HL-60 (cell line): Measurements from ENCODE around the gene NRXN3.

Experiments
- DNase-seq, 2 experiments: peaks; one replicate each; pipeline ENCODE4 v3.0.0-alpha.2; 2010 to 2020; ENCODE audit warnings: low read depth in 1 of 2, low spot score in 1 of 2
- H3K27ac ChIP-seq: fragments of 250-450 bp; sonication (Bioruptor Pico); replicated peaks from 2 replicates; pipeline ENCODE4 v1.5.1; 2020; ENCODE audit warnings: mild to moderate bottlenecking, moderate library complexity
- H3K27me3 ChIP-seq: fragments of 250-450 bp; sonication (Bioruptor Pico); 2 replicates; pipeline ENCODE4 v1.5.1; 2021; ENCODE audit warnings: mild to moderate bottlenecking, moderate library complexity; ENCODE audit not compliant: insufficient read depth, poor library complexity, severe bottlenecking
- H3K4me3 ChIP-seq: replicated peaks from 2 replicates; pipeline ENCODE4 v1.5.1; 2011; ENCODE audit warnings: mild to moderate bottlenecking, control low read depth, low read length; ENCODE audit not compliant: insufficient read depth
- GABPA ChIP-seq: IDR thresholded peaks from 2 replicates; pipeline ENCODE4 v1.6.1; 2012; ENCODE audit warnings: low read depth
- POLR2AphosphoS5 ChIP-seq: IDR thresholded peaks from 2 replicates; pipeline ENCODE4 v1.6.1; 2012; ENCODE audit warnings: low read depth
- SPI1 ChIP-seq: IDR thresholded peaks from 2 replicates; pipeline ENCODE4 v1.6.1; 2012; ENCODE audit warnings: low read depth, mild to moderate bottlenecking, borderline replicate concordance
- TF ChIP-seq, protein P1 (sequence below): IDR thresholded peaks from one replicate; pipeline ENCODE4 v1.5.1; 2011; ENCODE audit warnings: low read length, control low read depth, inconsistent platforms; ENCODE audit not compliant: insufficient read depth
- TF ChIP-seq, protein P2 (sequence below): IDR thresholded peaks from 2 replicates; pipeline ENCODE4 v1.6.1; 2012; ENCODE audit warnings: low read depth; ENCODE audit not compliant: insufficient replicate concordance

Gene NRXN3

DNA sequence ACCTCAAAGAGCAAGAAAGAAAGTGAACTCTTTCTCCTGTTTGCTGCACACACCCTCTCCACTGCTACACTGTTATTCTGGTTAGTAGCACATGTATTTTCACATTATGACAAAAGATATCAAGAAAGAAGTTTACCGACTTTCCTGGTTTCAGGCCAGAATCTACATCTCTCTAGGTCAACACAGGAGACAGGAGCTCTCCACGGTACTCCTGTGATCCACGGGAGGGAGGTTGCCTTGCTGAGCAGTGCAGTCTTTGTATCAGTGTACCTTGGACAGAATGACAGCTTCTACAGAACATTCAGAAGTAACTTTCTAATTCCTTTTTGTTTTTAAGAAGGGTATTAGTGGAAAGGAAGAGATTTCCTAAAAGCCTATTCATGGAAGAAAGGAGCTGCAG lies 805.6 kb downstream of the NRXN3 start:
- no peak for TF ChIP-seq GABPA
- Histone ChIP-seq H3K4me3 (no peak overlapping the region), H3K27me3 (no peaks in the 10 kb centered on the region), H3K27ac (no peak overlapping the region)
- no peak for DNase-seq

GRCh38 chr14:78978896-78979295 lies 808.7 kb downstream of the NRXN3 start:
- TF ChIP-seq, protein P1, sequence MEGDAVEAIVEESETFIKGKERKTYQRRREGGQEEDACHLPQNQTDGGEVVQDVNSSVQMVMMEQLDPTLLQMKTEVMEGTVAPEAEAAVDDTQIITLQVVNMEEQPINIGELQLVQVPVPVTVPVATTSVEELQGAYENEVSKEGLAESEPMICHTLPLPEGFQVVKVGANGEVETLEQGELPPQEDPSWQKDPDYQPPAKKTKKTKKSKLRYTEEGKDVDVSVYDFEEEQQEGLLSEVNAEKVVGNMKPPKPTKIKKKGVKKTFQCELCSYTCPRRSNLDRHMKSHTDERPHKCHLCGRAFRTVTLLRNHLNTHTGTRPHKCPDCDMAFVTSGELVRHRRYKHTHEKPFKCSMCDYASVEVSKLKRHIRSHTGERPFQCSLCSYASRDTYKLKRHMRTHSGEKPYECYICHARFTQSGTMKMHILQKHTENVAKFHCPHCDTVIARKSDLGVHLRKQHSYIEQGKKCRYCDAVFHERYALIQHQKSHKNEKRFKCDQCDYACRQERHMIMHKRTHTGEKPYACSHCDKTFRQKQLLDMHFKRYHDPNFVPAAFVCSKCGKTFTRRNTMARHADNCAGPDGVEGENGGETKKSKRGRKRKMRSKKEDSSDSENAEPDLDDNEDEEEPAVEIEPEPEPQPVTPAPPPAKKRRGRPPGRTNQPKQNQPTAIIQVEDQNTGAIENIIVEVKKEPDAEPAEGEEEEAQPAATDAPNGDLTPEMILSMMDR = no peak
- TF ChIP-seq, protein P2, sequence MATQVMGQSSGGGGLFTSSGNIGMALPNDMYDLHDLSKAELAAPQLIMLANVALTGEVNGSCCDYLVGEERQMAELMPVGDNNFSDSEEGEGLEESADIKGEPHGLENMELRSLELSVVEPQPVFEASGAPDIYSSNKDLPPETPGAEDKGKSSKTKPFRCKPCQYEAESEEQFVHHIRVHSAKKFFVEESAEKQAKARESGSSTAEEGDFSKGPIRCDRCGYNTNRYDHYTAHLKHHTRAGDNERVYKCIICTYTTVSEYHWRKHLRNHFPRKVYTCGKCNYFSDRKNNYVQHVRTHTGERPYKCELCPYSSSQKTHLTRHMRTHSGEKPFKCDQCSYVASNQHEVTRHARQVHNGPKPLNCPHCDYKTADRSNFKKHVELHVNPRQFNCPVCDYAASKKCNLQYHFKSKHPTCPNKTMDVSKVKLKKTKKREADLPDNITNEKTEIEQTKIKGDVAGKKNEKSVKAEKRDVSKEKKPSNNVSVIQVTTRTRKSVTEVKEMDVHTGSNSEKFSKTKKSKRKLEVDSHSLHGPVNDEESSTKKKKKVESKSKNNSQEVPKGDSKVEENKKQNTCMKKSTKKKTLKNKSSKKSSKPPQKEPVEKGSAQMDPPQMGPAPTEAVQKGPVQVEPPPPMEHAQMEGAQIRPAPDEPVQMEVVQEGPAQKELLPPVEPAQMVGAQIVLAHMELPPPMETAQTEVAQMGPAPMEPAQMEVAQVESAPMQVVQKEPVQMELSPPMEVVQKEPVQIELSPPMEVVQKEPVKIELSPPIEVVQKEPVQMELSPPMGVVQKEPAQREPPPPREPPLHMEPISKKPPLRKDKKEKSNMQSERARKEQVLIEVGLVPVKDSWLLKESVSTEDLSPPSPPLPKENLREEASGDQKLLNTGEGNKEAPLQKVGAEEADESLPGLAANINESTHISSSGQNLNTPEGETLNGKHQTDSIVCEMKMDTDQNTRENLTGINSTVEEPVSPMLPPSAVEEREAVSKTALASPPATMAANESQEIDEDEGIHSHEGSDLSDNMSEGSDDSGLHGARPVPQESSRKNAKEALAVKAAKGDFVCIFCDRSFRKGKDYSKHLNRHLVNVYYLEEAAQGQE = no peak
- no peak for TF ChIP-seq GABPA
- no peak for TF ChIP-seq POLR2AphosphoS5
- no peak for TF ChIP-seq SPI1
- Histone ChIP-seq H3K27me3 (no peaks in the 10 kb centered on the region), H3K4me3 (no peak overlapping the region), H3K27ac (no peak overlapping the region)
- DNase-seq = no peak

DNA sequence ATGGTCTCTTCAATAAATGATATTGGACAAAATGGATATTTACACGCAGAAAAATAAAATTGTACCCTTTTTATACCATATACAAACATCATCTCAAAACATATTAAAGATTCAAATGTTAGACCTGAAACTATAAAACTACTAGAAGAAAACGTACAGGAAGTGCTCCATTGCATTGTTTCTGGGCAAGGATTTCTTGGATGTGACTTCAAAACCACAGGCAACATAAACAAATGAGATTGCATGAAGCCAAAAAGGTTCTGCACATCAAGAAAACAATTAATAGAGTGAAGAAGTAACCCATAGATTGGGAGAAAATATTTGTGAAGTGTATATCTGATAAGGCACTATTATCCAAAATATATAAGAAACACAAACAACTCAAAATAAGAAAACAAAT lies 812.4 kb downstream of the NRXN3 start:
- Histone ChIP-seq H3K27ac (no peak overlapping the region), H3K27me3 (no peaks in the 10 kb centered on the region), H3K4me3 (no peak overlapping the region)
- DNase-seq = no peak
- TF ChIP-seq SPI1 (no peak), POLR2AphosphoS5 (no peak)
- TF ChIP-seq, protein P1 = no peak
- TF ChIP-seq, protein P2 = no peak

- DNase-seq = no peak
These were observed 813.0 kb downstream of the NRXN3 start for GRCh38 chr14:78983126-78983525.

More at GRCh38 chr14:78983126-78983525, 813.0 kb downstream of the NRXN3 start:
- Histone ChIP-seq H3K4me3 (no peak overlapping the region), H3K27me3 (no peaks in the 10 kb centered on the region), H3K27ac (no peak overlapping the region)
- TF ChIP-seq, protein P2 = no peak
- no peak for TF ChIP-seq SPI1
- no peak for TF ChIP-seq GABPA
- TF ChIP-seq, protein P1 = no peak
- no peak for TF ChIP-seq POLR2AphosphoS5
